D721Med (cell line): ENCODE results near the gene CDX2.

Source experiments
- DNase-seq: peaks from one replicate; pipeline ENCODE4 v3.0.0; 2011; ENCODE audit warnings: low spot score; ENCODE audit not compliant: insufficient read length
- FAIRE-seq: peaks from 2 replicates; lab custom pipeline; 2011; peaks lifted over from hg19 to GRCh38; lab: Jason Lieb, UNC
- CTCF ChIP-seq: IDR thresholded peaks from 2 replicates; pipeline ENCODE4 v1.5.1; 2012; ENCODE audit warnings: mild to moderate bottlenecking, control low read depth; ENCODE audit not compliant: insufficient read depth; ENCODE audit errors: missing control alignments

Gene CDX2

GRCh38 chr13:27926644-27927434 lies 42.3 kb downstream of the CDX2 start:
- DNase-seq (no peak), FAIRE-seq (no peak)
- no peak for TF ChIP-seq CTCF

GRCh38 chr13:27925220-27925991 lies 43.7 kb downstream of the CDX2 start:
- no peak for TF ChIP-seq CTCF
- DNase-seq (no peak), FAIRE-seq (no peak)

- FAIRE-seq (no peak), DNase-seq (no peak)
- TF ChIP-seq CTCF = no peak
Observed at GRCh38 chr13:27924529-27925141, 44.5 kb downstream of the CDX2 start.

GRCh38 chr13:27923794-27924528 lies 45.2 kb downstream of the CDX2 start:
- DNase-seq = no peak
- no peak for TF ChIP-seq CTCF
- FAIRE-seq = no peak

- TF ChIP-seq CTCF = no peak
- no peak for FAIRE-seq
Observed at GRCh38 chr13:27922883-27923612, 46.1 kb downstream of the CDX2 start.

GRCh38 chr13:27921961-27922882 lies 46.9 kb downstream of the CDX2 start:
- DNase-seq (no peak), FAIRE-seq (no peak)
- TF ChIP-seq CTCF = no peak

More at GRCh38 chr13:27922883-27923612, 46.1 kb downstream of the CDX2 start:
- DNase-seq = no peak
